SK-N-DZ (cell line): ENCODE results near the gene EML1.

ENCODE experiments used
- DNase-seq: peaks from one replicate; pipeline ENCODE4 v3.0.0-alpha.2; 2015; ENCODE audit warnings: low spot score

Gene EML1

GRCh38 chr14:99777951-99778350 is 15.3 kb upstream of the EML1 start:
- no peak for DNase-seq

- no peak for DNase-seq
Observed at GRCh38 chr14:99779751-99780150, 13.5 kb upstream of the EML1 start.

GRCh38 chr14:99780690-99781089 is 12.5 kb upstream of the EML1 start:
- DNase-seq, result no peak

DNA sequence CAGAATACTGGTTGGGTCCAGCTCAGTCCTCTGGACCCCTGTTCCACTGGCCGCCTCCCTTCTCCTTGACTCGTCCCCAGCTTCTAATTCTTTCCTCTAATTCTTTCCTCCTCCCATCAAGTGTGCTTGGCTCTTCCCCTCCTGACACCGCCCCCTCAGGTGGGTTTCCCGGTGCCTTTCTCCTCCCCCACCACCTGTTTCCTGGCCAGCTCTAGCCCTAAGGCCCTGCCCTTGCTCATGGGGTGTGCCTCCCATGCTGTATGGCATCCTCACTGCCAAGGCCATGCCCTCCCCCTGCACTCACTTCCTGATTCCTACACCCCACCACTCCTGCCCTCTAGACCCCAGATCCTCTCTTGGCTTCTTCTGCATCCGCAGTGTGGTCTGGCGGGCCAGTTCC is 12.1 kb upstream of the EML1 start:
- no peak for DNase-seq

DNA sequence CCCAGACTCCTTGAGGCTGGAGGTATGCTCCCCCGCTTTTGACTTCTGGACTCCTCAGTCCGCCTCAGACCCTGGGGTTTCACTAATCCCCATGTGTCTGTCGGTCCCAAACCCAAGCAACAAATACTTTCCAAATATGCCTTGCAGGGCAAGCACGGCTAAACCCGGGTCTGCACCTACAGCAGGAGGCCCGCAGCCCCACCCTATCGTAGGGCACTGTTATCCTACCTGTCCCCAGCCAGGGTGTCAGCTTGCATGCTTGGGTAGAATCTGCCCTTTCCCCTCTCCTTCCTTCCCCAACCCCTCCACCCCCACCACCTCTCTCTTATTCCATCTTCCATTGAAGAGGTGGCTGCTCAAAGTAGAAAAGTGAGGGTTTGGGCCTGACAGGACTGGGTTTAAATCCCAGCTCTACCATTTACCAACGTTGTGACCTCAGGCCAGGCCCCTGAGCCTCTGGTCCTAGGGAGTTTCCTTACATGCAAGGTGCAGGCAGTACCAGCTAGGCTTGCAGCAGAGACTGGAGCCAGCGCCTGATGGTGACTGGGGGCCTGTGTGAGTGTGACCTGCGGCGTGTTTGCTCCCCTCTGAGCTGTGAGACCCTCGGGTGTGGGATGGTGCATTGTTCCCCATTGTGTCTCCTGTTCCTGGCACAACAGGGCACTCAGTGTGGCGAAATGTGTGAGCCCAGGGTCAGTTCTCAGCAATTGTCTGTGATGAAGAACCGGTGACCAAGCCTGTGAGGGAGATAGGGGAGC is 11.2 kb upstream of the EML1 start:
- no peak for DNase-seq

- no peak for DNase-seq
Observed at GRCh38 chr14:99784508-99784907, 8.7 kb upstream of the EML1 start.

GRCh38 chr14:99785426-99785825 is 7.8 kb upstream of the EML1 start:
- no peak for DNase-seq

- DNase-seq, result no peak
Observed at GRCh38 chr14:99786511-99786989, 6.7 kb upstream of the EML1 start.

GRCh38 chr14:99788713-99789112 is 4.5 kb upstream of the EML1 start:
- no peak for DNase-seq

DNA sequence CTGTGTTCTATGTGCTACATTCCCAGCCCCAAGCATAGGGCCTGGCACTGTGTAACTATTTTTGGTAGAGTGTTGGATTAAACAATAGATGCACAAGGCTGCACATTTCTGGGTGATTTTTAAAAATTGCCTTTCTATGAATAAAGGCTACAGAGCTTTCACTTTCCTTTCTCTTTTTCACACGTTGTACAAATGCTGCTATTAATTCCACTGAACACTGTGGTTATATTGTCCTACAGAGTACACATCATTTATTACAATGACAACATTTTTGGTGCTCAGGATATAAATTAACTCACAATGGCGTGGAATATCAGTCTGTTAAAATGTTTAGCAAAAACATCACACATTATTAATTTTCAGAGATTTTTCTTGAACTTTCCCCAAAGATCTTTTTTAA is 3.6 kb upstream of the EML1 start:
- no peak for DNase-seq

- DNase-seq, result no peak
Observed at GRCh38 chr14:99790201-99790977, 2.8 kb upstream of the EML1 start.

GRCh38 chr14:99790978-99791376 is 2.2 kb upstream of the EML1 start:
- DNase-seq, result no peak

DNA sequence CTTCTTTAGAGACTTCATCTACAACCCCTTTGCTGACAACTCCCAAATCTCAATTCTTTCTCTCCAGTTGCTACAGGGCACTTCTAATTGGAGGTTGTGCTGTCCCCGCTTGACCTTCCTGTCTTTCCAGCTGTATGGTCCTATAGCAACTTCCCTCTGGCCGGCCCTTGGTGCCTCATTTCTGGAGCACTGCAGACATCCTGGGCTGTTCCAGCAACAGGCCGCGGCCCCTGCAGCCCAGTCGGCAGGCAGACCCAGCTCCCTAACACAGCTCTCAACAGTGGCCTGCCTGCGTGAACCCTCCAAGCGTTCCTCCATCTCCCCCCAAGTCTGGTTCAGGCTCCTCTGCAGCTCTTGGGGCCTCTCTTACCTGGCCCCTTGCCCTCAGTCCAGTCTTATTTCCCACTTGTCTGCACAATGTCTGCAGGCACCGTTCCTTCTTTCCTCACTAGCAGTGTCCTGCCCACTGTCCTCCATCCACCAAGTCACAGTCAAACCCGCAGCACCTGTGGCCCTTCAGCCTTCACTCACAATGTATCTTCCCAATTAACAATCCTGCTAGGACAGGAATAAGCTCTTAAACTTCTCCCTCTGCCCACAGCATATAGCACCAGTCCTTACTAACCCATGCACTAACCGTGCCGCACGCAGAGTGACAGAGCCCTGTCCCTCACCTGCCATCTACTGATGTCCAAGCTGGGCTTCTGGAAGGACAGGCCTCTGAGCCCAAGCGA is 1.6 kb upstream of the EML1 start:
- DNase-seq, result no peak

- no peak for DNase-seq
Observed at GRCh38 chr14:99792210-99792535, 1.0 kb upstream of the EML1 start.

- DNase-seq, result no peak
Observed at GRCh38 chr14:99792551-99793212, 531 bp upstream of the EML1 start.

GRCh38 chr14:99794151-99794780 is 1.1 kb downstream of the EML1 start:
- no peak for DNase-seq

GRCh38 chr14:99795046-99795445 is 1.8 kb downstream of the EML1 start:
- DNase-seq, result no peak

GRCh38 chr14:99797231-99797630 is 4.0 kb downstream of the EML1 start:
- DNase-seq, result no peak

DNA sequence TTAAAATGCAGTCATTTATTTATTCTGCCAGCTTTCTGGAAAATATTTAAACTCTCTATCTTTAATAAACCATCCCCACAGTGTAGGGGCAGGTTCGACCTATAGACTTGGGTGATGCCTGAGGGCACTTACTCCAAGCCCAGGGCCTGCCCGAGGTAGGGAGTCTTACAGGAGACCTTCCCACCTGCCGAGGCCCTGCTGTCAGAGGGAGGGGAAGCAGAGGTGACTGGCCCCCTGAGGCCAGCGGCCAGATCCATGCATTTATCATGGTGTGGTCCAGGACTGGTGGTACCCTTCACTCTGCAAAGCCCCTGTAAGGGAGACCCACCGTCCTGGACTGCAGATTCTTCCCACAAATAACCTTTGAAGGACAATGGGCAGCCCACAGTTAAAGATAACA is 7.6 kb downstream of the EML1 start:
- no peak for DNase-seq

- DNase-seq, result no peak
Observed at GRCh38 chr14:99802301-99803105, 9.3 kb downstream of the EML1 start.
